NCI-H2171 treated with DMSO at 0.1 percent for 48 hours (cell line): Measurements from ENCODE around the gene IGHMBP2.

Source experiments
- DNase-seq: peaks from one replicate; lab custom pipeline; 2025; lab: John Stamatoyannopoulos, UW

Gene IGHMBP2

DNA sequence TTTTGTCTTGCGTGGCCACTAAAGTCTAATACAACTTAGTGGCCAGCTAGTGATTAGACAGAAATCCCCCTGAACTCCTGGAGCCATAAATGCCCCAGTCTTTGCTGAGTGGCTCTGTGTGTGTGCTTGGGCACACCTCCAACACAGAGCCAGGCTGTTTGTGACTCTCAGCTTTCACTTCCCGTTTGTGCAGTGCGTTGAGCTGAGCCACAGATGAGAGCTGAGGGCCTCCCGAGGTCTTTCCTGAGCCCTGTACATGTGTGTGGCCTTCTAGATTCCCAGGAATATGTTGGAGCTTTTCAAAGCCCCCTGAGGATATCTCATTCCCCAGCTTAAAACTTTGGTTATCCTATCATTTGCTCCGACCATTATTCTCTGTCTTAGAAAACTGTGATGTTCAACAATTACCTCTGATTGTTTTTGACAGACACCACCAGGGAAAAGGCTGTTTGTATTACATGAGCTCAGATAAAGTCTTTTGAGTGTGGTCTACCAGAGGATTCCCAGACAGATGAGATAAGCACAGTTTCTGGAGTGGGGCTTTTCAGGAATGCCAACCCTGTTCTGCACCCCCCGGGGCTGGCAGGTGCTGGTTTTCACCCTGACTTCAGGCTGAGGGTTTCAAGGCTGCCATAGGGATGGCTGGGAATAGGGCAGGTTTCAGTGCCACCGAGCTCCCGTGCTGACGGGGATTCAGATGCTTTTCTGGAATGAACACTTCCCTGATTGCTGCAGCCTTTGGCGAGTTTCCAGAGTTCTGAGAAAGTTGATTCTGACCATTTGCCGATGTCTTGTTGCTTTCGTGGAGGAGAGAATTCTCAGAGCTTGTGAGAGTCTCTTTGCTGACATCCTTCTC is 23.8 kb downstream of the IGHMBP2 start:
- no peak for DNase-seq

DNA sequence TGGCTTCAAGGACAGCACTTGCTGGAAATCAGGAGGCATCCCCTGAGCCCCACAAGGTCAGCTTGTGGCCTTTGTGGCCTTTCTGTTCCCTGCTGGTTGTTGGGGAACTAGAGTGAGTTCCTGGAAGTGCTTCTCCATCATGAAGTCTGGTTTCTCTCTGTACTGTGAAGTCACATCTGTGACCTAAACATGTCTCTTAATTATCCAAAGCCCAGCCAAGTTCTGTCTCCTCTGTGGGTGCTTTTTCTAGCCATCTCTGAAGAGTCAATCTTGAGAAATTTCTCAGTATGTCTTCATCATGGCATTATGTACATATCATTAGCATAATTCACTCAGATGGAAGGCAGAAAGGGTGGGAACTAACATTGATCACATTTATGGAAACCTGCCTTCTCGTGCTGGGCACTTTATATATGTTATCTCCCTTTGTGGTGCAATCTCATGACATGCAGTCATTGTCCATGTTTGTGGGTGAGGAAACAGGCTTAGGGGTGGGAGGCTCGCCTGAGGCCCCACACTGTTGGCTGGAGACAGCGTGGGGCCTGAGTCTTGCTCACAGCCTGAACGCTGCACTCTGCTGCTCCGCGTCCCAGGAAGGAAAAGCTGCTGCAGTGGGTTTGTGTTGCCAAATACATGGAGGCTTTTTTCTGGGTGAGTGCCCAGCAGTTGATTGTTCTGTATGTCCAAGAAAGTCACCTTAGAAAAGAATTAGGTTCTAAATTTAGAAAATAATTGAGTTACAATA is 24.6 kb downstream of the IGHMBP2 start:
- DNase-seq = no peak

DNA sequence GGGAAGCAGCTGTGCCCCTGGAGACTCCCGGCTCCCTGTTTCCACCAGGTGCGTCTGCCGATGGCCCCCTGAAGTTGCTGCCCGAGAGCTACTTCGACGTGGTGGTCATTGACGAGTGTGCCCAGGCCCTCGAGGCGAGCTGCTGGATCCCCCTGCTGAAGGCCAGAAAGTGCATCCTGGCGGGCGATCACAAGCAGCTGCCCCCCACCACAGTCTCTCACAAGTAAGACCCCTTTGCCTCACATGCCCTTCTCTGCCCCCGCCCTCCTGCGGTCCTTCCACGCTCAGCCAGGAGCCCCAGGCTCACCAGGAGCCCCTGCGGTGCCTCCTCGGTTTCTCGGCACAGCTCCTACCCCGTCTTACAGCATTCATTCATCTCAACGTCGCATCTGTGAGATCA is 25.4 kb downstream of the IGHMBP2 start:
- DNase-seq = no peak

DNA sequence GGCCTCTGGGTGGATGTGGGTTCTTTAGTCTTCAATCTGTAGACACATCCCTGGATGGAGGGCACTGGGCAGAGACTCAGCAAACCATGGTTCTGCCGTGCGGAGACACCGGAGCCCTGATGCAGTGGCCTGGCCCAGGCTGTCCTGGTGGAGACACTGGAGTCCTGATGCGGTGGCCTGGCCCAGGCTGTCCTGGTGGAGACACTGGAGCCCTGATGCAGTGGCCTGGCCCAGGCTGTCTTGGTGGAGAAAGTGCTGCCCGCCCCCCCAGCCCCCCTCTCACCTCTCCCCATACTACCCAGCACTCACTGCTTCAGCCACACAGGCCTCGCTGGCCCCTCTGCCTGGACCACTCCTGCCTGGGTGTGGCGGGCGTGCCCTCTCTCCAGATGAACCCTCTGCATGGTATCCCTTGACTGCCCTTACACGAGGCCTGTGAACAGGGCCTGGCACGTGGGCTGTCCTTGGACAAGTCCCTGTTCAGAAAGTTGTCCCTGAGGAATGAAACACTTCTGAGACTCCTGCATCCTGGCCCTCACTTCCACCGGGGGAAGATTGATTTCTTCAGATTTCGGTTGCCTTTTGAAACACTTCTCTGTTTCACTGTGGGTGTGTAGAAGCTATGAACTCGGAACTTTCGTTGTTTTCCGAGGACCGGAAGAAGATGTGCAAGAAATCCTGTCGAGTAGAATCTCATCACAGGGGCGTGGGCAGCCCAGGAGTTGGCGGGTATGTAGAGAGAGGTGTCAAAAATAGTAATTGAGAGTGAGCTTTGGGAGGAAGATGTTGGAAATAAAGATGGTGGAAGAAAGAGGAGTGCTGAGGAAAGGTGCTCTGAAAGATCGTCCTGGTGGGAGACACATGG is 26.2 kb downstream of the IGHMBP2 start:
- DNase-seq = no peak

DNA sequence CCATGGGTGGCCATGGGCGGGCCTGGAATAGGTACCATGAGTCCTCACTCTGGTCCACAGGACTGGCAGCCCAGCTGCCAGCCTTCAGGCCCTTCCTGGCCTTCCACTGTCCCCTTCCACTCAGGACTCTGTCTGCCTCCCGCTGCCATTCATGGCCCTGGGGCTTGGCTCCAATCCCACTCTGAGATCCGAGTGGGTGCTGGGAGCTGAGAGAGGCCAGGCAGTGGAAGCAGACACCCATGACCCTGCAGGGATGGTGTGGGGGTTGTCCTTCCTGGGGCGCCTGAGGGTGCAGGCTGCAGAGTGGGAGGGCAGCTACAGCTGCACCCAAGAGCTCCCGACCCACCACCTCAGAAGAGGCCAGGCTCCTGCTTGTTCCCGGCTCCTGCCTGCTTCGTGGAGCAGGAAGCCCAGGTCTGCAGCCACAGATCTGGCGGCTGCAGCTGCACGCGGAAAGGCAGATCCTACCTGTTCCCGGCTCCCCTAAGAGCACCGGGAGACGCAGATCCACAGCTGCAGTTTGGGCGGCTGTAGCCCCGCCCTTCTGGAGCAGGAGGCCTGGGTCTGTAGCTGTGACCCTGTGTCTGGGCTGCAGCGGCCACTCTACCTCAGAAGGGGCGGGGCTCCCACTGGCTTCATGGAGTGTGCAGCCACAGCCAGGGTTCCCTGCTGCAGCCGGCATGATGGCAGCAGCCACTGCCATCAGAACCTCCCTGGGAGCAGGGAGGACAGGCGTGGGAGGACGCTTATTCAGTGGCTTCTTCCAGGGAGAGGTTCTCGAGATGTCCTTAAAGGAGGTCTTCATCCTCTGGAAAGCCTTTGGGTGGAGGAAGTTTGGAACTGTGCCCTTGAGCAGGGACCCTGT is 27.5 kb downstream of the IGHMBP2 start:
- DNase-seq = no peak

DNA sequence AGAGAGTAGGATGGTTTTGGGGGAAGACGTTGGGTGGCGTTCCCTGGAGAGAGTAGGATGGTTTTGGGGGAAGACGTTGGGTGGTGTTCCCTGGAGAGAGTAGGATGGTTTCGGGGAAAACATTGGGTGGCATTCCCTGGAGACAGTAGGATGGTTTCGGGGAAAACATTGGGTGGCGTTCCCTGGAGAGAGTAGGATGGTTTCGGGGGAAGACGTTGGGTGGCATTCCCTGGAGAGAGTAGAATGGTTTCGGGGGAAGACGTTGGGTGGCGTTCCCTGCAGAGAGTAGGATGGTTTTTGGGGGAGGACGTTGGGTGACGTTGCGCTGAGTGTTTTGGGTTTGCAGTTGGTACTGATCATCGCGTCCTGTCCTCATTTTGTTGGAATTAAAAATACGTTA is 28.2 kb downstream of the IGHMBP2 start:
- DNase-seq = no peak

DNA sequence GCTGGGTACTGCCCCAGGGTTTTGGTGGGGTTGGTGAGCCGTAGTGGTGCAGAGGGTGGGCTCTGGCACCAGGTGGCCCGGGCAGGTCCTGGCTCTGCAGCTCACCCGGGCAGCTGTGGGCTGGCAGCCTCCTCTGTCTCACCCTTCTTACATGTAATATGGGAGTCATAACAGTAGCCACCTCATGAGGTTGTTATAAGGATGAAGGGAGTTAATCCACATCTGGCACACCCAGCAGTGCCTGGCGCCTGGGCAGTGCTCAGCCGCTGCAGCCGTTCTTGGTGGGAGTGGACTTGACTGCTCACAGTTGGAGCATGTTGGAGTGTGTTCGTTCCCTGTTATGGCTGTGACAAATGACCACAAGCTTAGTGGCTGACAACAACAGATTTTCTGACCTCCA is 28.7 kb downstream of the IGHMBP2 start:
- DNase-seq = no peak

DNA sequence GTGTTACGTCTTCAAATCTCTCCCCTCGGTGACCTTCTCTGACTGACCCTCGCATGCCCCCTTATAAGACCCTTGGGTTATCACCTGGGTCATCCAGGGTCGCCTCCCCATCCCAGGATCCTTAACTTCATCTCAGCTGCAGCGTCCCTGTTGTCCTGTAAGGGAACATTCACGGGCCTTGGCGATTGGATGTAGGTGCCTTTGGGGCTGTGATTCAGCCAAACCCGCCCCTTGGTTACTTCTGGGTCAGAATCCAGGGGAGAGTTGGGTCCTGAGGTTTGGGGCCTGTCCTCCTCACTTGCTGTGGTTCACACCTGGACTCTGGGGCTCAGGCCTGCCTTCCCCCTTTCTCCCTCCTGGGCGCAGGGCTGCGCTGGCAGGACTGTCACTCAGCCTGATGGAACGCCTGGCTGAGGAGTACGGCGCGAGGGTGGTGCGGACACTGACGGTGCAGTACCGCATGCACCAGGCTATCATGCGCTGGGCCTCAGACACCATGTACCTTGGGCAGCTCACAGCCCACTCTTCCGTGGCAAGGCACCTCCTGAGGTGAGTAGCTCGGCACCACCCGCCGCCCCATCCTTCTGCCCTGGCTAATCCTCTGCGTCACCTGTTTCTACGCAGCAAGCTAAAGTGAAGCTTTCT is 29.4 kb downstream of the IGHMBP2 start:
- DNase-seq = no peak

DNA sequence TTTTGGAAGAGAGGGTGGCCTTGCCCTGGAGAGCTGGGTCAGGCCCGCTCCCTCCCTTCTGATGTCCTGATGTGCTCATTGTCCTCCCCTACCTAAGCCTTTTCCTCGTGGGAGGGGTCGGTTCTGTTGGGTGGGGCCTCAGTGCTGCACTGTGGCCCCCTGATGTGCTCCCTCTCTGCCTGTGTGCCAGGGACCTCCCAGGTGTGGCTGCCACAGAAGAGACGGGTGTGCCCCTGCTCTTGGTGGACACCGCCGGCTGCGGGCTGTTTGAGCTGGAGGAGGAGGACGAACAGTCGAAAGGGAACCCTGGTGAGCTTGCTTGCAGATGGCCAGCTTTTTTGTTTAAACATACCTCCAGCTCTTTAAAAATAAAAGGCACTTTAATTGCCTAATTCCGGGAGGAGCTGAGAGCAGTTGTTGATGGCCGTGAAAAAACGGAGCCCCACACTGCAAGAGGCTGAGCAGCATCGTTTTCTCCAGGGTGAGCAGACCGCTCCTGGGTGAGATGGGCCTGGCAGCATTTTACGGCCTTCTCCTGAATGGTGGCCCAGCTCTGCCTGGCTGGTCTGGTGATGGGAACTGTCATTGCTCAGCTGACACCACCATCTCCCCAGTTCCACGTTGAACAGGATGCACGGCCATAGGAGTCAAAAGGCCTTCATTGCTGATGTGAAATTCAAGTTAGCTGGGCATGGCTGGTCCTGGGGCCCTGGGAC is 30.1 kb downstream of the IGHMBP2 start:
- DNase-seq = no peak

DNA sequence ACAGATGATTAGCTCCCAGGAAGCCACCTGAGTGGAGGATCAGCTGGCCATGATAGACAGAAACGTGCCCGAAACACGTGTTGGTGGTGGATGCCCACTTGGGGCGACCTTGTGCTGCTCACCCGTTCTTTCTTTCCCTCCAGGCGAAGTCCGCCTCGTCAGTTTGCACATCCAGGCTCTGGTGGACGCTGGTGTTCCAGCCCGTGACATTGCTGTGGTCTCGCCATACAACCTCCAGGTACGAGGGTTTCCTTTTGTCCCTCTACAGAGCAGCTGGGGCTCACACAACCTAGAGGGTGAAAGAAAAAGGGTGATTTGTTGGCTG is 30.6 kb downstream of the IGHMBP2 start:
- DNase-seq = no peak

DNA sequence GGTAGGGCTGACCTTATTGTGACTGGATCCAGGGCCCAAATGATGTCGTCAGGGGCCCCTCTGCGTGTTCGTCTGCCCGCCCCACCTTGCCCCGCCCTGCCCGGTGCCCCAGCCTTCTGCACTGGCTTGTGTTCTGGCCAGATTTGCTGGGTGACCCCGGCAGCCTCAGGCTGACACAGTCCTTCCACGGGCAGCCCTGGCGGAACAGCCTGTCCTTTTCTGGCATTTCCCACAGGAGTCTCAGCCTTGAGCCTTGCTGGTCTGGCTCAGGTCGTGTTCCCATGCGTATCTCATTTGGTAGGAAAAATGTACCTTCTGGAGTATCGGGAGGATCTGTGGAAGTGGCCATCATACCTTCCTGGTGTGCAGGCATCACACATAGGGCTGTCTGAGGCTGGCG is 31.0 kb downstream of the IGHMBP2 start:
- no peak for DNase-seq

DNA sequence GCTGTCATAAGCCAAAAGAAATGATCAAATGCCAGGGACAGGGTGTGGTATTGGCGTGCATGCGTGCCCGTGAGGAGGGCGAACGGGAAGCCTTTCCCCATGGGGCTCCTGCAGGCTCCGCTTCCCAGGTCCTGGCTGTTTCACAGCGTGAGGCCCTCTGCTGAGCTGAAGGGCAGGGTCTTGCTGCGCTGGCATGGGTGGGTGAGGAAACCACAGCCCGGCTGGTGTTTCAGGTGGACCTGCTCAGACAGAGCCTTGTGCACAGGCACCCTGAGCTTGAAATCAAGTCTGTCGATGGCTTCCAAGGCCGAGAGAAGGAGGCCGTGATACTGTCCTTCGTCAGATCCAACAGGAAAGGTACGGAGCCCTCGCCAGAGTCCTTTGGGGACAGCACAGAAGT is 31.4 kb downstream of the IGHMBP2 start:
- DNase-seq = no peak

DNA sequence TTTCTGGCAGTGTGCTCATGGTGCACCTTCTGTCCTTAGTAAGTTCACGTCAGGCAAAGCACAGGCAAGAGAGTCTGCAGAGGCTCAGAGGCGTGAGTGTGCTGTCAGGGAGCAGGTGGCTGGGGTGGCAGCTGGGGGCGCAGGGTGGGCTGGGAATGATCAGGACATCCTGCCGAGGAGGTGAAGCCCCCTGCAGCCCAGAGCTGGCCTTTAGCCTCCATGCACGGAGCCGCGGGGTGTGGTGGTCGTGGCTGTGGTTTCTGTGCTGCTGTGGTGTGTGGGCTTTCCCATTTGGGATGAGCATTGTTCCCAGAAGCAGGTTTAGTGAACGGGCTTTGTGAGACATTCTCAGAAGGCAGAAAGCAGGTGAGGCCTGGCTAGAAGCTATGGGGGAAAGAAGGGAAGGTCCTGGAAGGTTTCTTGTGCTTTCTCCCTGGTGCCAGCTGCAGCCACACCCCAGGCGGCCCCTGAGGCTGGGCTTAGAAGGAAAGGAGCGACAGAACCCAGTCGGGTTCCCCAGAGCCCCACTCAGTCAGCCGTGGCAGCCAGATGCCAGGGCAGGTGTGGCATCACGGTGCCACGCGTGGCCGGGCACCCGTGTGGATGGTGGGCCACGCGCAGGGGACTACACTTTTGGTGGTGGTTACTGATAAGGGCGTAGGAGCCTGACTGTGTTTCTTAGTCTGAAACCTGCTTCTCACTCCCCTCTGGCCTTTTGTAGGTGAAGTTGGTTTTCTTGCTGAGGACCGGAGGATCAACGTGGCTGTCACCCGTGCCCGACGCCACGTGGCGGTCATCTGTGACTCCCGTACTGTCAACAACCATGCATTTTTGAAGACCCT is 32.0 kb downstream of the IGHMBP2 start:
- no peak for DNase-seq

DNA sequence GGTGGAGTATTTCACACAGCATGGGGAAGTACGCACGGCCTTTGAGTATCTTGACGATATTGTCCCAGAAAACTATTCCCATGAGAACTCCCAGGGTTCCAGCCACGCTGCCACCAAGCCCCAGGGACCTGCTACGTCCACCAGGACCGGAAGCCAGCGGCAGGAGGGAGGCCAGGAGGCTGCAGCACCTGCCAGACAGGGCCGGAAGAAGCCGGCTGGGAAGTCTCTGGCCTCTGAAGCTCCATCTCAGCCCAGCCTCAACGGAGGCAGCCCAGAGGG is 32.6 kb downstream of the IGHMBP2 start:
- no peak for DNase-seq

DNA sequence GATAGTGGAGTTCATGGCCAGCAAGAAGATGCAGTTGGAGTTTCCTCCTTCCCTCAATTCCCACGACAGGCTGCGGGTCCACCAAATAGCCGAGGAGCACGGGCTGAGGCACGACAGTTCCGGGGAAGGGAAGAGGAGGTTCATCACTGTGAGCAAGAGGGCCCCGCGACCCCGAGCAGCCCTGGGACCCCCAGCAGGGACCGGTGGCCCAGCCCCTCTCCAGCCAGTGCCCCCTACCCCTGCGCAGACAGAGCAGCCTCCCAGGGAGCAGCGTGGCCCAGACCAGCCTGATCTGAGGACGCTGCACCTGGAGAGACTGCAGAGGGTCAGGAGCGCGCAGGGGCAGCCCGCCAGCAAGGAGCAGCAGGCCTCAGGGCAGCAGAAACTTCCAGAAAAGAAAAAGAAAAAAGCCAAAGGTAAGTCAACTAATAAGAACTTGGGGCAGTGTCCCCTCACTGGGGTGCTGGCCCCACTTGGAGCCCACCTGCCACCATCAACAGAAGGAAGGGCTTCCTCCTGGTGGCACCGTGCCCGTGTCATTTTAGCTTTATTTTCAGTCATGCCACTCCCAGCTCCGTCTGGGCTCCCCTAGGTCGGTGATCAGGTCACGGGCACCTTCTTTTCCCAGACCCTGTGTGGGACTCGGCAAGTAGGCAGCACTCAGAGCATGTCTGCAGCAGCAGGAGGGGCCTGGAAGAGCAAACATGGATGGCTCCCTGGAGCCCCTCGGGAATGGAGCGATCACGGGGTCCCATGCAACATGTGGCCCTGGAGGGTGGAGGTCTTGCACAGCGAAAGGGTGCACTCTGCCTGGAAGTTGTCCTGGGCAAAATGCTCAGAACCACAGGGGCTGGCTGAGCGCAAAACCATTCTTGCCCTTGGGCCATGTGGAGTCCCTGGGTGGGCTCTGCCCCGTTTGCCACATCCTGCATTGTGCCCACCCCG is 33.3 kb downstream of the IGHMBP2 start:
- no peak for DNase-seq

DNA sequence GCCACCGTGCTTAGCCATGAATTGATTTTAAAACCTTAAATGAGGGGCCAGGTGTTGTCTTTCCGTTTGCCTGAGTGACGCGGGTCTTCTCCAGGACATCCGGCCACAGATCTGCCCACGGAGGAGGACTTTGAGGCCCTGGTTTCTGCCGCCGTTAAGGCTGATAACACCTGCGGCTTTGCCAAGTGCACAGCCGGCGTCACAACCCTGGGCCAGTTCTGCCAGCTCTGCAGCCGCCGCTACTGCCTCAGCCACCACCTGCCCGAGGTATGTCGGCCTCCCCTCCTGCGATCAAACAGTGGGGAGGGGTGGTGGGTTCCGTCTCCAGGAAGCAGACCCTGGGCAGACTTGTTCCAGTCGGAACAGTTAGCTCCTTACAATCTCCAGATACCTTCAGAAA is 34.4 kb downstream of the IGHMBP2 start:
- no peak for DNase-seq

DNA sequence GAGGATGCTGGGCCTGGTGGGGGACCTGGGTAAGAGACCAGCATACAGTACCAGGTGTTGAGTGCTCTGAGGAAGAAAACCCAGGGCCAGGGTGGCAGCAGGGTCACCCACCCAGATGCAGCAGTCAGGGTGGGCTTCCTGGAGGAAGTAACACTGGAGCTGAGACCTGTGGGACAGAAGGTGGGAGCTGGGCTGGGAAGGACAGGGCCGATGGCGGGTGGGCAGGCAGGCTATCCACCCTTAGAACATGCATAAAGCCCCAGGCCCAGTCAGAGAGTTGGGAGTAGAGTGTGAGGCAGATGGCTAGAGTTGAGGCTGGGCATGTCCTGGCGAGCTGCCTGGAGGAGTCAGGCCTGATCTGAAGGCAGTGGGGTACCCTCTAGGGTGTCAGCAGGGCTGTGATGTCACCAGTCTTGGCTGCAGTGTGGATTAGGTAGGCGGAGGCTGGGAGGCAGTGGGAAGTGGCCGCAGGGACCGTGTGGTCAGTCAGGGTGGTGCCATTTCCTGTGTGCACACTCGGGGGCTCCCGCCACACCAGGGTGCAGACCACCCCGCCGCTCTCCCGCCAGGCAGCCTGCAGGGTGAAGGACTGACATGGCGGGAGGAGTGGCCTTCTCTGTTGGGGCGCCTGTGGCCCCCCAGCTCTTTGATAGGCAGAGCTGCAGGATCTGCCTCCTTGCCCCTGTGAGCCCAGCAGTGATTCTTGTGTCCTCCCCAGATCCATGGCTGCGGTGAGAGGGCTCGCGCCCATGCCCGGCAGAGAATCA is 35.3 kb downstream of the IGHMBP2 start:
- DNase-seq = no peak
